Measurements from ENCODE around the gene MT1A.
A peak's percentile ranks its signal among the peaks of the same experiment; 100 is the strongest.

Gene MT1A

DNA sequence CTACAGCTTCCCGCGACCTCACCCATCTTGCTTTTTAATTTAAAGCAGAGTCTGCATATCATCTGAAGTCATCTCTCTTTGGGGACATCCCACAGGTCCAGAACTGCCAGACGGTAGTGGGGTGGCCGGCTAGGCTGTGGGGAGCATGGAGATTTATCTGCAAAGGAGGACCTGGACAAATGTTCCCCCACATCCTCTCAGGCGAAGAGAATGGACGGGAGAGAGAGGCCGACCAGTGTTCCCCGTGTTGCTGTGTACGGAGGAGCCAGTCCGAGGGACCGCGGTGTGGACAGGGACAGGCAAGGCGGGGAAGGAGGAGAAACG is 6.7 kb upstream of the MT1A start:
- no peak for DNase-seq (ENCODE audit: low spot score)

DNA sequence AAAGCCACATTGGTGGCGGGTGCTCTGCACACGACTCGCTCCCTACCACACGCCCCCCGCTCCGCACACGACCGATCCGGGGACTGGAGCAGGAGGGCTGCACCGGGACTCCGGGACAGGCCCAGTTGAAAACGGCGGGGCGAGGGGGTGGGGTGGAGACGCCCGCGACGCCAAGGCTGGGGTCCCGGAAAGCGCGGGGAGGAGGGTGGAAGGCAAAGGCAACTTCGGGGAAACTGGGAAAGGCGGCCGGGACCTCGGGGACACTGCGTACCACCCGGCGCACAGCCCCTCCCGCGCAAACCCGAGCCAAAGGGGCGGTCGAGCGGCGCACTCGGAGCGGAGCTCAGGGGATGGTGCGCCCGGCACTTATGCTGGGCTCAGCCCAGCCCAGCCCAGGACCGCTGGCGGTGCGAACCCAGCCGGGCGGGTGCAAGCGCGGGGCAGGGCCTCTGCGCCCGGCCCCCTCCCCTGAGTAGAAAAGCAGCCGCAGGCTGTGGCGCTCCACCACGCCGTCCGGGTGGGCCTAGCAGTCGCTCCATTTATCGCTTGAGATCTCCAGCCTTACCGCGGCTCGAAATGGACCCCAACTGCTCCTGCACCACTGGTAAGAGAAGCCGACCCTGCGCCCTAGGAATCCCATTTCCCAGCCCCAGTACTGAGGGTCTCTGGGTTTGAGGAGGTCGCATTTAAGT is 6.2 kb upstream of the MT1A start, which contains the start of gene MT1M:
TSS of gene MT1M (plus strand) at position 504 of the 692 bp plus-strand sequence. CDS start at position 577, 73 bp downstream.
- no peak for DNase-seq (ENCODE audit: low spot score)

DNA sequence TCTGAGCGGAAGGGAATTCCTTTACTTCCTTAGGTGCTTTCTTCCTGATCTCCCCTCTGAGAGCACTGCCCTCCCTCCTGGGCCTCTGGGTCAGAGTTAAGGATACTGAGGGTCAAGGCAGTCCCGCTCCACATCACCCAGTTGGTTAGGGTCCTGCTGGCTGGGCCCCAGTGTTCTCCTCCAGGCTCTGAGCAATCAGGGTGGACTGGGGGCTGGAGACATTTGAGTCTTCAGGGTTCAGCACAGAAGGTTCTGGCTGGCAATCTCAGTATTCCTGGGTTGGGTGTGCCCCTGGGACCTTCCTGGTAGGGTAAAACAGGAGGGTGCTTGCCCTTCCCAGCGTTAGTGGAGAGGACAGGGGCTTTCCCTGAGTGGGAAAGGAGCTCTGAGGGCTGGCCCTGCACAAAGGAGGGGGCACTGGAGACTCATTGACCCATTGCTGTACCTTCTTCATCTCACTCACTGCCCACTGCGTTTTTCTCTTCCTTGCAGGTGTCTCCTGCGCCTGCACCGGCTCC is 5.6 kb upstream of the MT1A start:
- DNase-seq (ENCODE audit: low spot score) = no peak

DNA sequence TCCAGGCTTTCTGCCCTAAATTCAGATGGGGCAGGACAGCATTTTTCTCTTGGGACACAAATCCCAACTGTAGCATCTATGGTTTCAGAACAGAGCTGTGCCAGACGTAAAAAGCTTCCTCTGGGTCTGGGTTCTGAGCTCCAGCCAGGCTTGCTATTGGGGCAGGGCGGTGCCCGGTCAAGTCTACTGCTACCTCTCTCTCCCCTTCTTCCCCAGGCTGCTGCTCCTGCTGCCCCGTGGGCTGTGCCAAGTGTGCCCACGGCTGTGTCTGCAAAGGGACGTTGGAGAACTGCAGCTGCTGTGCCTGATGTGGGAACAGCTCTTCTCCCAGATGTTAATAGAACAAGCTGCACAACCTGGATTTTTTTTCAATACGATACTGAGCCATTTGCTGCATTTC is 4.9 kb upstream of the MT1A start:
- no peak for DNase-seq (ENCODE audit: low spot score)

DNA sequence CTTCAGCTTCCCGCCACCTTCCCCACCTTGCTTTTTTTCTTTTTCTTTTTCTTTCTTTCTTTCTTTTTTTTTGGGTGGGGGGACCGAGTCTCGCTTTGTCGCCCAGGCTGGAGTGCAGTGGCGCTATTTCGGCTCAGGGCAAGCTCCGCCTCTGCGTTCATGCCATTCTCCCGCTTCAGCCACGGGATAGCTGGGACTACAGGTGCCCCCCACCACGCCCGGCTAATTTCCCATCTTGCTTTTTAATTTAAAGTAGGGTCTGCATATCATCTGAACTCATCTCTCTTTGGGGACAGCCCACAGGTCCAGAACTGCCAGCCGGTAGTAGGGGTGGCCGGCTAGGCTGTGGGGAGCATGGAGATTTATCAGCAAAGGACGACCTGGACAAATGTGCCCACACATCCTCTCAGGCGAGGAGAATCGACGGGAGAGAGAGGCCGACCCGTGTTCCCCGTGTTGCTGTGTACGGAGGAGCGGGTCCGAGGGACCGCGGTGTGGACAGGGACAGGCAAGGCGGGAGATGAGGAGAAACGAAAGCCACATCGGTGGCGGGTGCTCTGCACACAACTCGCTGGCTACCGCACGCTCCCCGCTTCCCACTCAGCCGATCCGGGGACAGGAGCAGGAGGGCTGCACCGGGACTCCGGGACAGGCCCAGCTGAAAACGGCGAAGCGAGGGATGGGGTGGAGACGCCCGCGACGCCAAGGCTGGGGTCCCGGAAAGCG is 3.6 kb upstream of the MT1A start:
- DNase-seq (ENCODE audit: low spot score) = no peak

DNA sequence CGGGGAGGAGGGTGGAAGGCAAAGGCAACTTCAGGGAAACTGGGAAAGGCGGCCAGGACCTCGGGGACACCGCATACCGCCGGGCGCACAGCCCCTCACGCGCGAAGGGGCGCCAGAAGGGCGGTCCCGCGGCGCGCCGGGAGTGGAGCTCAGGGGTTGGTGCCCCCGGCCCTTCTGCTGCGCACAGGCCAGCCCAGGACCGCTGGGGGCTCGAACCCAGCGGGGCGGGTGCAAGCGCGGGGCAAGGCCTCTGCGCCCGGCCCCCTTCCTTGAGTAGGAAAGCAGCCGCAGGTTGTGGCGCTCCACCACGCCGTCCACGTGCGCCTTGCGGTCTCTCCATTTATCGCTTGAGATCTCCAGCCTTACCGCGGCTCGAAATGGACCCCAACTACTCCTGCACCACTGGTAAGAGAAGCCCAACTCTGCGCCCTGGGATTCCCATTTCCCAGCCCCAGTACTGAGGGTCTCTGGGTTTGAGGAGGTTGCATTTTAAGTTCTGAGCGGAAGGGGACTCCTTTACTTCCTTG is 3.0 kb upstream of the MT1A start:
- no peak for DNase-seq (ENCODE audit: low spot score)

DNA sequence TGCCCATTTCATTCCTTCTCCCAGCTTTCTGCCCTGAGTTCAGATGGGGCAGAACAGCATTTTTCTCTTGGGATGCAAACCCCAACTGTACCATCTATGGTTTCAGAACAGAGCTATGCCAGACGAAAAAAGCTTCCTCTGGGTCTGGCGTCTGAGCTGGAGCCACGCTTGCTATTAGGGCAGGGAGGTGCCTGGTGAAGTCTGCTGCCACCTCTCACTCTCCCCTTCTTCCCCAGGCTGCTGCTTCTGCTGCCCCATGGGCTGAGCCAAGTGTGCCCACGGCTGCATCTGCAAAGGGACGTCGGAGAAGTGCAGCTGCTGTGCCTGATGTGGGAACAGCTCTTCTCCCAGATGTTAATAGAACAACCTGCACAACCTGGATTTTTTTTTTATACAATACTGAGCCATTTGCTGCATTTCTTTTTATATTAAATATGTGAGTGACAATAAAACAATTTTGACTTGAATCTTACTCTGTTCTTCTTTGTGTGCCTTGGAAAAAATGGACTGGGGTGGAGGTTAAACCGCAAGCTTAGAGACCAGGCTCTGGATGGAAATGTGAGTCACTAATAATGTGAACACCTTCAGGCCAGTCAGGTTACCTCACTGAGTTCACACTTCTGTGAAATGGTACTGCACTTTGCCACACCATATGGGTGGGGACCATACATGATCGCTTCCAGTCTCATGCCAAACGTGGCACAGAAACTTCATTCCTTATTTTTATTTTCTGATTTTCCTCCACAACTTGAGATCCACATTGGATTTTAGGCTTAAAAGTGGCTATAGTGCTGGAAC is 1.7 kb upstream of the MT1A start:
- no peak for DNase-seq (ENCODE audit: low spot score)

DNA sequence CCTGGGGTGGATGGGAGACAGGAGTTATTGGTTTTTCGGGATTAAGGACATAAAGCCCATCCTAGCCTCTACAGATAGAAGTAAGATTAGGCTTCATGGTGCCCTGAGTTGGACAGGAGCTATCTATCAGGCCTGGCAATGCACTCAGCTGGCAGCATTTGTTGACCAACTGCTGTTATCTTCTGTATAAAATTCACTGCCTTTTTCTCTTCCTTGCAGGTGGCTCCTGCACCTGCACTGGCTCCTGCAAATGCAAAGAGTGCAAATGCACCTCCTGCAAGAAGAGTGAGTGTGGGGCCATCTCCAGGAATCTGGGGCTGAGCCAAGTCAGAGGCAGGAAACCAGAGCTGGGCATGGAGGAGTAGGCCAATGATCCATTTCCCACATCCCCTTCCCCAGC is 579 bp downstream of the MT1A start:
- no peak for DNase-seq (ENCODE audit: low spot score)

DNA sequence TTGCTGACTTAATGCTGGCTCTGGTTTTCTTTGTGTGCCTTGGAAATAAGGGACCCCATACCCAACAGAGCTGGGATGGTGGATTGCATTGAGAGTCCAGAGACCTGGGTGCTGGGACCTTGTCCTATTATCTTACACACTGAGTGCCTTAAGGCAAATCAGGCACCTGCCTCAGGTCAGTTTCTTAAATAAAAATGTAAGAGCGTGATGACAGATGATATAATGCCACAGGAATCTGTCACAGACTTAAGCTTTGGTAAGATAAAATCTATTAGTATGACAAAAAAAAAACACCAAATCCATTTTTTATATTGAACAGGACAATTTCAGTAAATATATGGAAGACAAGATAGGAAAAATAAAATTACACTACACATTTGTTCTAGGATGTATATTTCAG is 1.6 kb downstream of the MT1A start:
- no peak for DNase-seq (ENCODE audit: low spot score)

DNA sequence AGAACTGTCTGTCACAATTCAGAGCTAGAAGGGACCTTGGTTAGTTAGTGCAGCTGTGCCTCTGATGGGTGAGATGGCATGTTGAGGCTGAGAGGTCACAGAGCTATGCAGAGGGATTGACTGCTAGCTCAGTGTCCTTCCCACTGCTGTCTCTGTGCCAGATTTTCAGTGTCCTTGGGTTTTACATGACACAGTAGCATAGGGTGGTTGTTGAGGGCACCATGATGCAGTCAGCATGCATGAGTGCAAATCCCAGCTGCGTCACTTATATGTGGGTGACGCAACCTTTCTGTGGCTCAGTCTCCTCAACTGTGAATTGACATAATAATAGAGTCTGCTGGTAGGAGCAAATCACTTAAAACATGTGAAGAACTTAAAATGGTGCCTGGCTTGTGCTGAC is 2.7 kb downstream of the MT1A start:
- no peak for DNase-seq (ENCODE audit: low spot score)

DNA sequence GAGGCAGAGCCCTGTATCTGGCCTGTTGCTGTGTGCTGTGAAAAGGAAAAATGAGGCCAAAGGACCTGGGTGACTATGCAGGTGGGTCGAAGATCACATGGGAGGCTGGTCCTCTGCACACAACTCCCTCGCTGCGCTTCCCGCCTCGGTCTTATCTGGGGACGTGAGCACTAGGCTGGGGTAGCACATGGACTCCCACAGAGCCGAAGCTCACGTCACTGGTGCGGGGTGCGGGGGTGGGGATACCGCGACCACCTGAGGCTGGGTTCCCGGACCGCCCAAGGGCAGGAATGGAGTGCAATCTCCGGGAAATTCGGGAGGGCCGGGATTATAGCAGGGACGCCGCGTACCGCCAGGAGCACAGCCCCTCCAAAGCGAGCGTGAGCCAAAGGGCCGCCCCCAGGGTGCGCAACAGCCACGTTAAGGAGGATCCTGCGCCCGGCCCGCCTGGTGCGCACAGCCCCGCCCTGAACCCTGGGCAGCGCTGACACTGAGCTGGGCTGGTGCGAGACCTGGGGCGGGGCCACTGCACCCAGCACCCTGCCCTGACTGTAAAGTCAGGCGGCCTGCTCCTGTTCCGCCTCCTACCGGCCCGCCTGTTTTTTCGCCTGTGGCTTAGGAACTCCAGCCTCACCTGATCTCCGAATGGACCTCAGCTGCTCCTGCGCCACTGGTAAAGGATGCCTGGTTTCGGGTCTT is 4.8 kb downstream of the MT1A start:
- peak; percentile 1 for DNase-seq (ENCODE audit: low spot score)

DNA sequence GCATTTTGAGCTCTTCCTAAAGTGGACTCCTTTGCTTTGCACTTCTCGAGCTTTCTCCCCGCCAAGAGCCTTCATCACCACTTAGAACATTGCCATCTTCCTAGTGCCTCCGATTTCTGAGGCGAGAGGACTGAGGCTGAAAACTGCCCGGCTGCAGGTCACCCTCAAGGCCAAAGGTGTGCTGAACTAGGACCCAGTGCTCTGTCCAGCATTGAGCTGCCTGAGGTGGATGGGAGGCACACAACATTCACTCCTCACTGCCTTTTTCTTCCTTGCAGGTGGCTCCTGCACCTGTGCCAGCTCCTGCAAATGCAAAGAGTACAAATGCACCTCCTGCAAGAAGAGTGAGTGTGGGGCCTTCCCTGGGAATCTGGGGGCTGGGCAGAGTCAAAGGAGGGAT is 5.4 kb downstream of the MT1A start:
- DNase-seq (ENCODE audit: low spot score) = no peak

DNA sequence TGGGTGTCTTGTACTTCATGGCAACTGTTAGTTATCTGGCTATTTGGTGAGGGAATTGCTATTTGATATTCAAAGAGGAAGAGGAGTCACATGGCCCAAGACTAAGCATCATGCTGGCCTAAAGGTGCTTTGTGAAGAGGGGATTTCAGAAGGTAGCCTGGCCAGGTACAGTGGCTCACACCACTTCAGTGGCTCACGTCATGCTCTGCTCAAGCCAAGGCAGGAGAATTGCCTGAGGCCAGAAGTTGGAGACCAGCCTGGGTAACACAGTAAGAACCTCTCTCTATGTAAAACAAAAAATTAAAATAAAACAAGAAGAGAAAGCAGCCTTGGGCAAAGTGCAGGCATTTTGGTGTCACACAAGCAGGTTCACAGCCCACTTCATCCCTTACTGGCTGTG is 6.8 kb downstream of the MT1A start:
- DNase-seq (ENCODE audit: low spot score) = no peak

DNA sequence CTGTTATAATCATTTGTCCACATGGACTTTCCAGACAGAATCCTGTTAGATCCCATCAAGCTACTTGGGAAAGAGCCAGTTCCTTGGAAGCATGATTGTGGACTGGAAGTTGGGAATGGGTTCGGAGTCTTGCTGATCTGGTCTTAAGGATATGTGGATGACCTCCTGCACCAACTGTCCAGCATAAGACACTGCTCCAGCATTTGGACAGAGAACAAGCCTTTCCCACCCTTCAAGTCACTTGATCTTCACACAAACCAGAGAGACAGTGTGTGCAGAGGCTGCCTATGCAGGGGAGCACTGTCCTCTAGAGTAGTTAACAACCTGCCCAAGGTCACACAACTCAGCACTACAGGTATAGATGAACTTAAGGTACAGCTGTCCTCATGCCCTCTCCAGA is 7.4 kb downstream of the MT1A start:
- no peak for DNase-seq (ENCODE audit: low spot score)

DNA sequence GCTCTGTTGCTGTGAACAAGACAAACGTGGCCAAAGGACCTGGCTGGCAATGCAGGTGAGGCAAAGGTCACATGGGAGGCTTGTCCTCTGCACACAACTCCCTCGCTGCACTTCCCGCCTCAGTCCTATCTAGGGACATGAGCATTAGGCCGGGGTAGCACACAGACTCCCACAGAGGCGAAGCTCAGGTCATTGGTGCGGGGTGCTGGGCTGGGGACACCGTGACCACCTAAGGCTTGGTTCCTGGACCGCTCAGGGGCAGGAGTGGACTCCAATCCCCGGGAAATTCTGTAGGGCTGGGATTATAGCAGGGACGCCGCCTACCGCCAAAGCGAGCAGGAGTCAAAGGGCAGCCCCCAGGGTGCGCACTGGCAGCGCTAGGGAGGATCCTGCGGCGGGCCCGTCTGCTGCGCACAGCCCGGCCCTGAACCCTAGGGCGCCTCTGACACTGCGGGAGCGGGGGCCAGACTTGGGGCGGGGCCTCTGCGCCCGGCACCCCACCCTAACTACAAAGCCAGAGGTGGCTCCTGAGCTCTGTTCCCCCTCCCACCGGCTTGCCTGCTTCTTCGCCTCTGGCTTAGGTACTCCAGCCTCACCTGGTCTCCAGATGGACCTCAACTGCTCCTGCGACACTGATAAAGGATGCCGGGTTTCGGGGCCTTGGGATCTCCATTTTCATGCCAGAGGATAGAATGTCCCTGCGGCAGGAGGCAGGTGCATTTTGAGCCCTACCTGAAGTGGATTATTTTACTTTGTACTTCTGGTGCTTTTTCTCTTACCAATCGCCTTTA is 9.4 kb downstream of the MT1A start:
- DNase-seq (ENCODE audit: low spot score) = no peak

DNA sequence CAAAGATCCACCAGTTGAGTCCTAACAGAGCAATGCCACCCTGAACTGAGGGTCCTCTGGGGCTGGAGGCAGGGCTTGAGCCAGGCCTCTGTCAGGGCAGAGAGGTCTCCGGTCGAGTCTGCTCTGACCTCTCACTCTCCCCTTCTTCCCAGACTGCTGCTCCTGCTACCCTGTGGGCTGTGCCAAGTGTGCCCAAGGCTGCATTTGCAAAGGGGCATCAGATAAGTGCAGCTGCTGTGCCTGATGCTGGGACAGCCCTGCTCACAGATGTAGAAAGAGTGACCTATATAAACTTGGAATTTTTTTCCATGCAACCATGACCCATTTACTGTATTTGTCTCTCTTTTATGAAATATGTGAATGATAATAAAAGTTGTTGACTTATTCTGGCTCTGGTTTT is 10.8 kb downstream of the MT1A start:
- no peak for DNase-seq (ENCODE audit: low spot score)

DNA sequence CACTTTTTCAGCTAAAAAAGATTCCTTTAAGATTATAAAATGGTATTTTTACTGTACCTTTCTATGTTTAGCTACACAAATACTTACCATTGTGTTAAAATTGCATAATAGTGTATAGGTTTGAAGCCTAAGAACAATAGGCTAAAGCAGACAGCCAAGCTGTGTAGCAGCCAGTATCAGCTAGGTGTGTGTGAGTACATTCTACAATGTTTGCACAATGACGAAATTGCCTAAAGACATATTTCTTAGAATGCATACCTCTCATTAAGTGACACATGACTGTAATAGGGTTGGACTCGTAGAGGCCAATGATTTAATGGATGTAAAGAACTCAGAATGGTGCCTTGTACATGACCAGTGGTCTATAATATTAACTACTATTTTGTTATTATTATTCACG is 11.4 kb downstream of the MT1A start:
- no peak for DNase-seq (ENCODE audit: low spot score)

DNA sequence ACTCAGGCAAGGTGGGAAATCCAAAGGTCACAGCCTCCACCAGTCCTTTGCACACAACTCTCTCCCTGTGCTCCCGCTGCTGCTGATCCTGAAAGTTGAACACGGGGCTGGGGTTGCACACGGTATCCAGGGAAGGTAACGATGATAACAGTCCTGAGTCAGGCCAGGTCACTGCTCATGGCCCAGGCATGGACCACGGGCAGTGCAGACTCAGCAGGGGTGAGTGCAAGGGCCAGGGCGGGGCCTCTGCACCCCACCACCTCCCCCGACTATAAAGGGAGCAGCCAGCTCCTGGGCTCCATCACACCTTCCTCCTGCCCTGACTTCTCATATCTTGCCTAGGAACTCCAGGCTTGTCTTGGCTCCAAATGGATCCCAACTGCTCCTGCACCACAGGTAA is 13.1 kb downstream of the MT1A start, which contains the start of gene MT1B:
TSS of gene MT1B (plus strand) at position 301 of the 400 bp plus-strand sequence. CDS start at position 369, 68 bp downstream.
- DNase-seq (ENCODE audit: low spot score) = no peak

DNA sequence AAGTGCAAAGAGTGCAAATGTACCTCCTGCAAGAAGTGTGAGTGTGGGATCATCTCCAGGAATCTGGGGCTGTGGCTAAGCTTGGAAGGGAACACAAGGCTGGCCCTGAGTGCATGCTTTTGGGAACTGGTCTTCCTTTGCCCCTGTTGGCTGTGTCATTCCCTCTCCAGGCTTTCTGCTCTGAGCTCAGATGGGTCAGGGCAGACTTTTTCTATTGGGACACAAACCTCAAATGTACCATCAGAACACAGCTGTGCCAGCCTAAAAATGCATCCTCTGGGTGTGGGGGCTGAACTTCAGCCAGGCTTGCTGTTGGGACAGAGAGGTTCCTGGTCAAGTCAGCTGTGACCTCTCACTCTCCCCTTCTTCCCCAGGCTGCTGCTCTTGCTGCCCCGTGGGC is 14.1 kb downstream of the MT1A start:
- DNase-seq (ENCODE audit: low spot score) = no peak

DNA sequence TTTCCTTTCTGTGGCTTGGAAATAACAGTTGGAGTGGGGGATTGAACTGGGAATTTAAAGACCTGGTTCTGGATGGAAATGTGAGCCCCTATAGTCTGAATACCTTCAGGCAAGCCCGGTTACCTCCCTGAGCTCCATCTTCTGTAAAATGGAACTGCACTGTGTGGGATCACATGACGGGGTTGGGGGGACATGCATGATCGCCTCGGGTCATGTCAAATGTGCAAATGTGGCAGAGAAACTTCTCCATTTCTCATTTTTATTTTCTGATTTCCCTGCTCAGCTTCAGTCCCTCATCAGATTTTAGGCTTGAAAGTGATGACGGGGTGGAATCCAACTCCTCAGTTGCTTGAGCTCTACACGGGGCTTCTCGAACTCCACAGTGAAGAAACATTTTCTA is 14.8 kb downstream of the MT1A start:
- DNase-seq (ENCODE audit: low spot score) = no peak
